B cell (primary cell): Measurements from ENCODE around the gene PAPPA. TPM values are rescaled to one million over a fixed set of nuclear protein-coding genes. Genes with fewer than 3 reads are reported as not detected.

ENCODE experiments used
- ATAC-seq: fragments of 200-7000 bp; cut with Tn5 transposase; one replicate; pipeline ENCODE4 v1.10.0; 2021; ENCODE audit warnings: low read depth, mild to moderate bottlenecking, moderate number of reproducible peaks, moderate library complexity
- CTCF ChIA-PET: fragments of 350-600 bp; sonication (Branson Sonifier 250); formaldehyde crosslinking; loops from one replicate; lab custom pipeline; 2021; ENCODE audit warnings: antibody characterized with exemption, inconsistent platforms; lab: Charles Lee
- POLR2A ChIA-PET: fragments of 350-600 bp; sonication (Branson Sonifier 250); formaldehyde crosslinking; loops from one replicate; lab custom pipeline; 2021; ENCODE audit warnings: antibody characterized with exemption; lab: Charles Lee
- DNase-seq: peaks from one replicate; pipeline ENCODE4 v3.0.0; 2013
- H2AFZ ChIP-seq: 2 replicates; pipeline ENCODE4 v1.6.1; 2012; ENCODE audit warnings: mild to moderate bottlenecking, low read depth, low read length; ENCODE audit not compliant: insufficient read depth, poor library complexity, severe bottlenecking
- H3K27ac ChIP-seq, 2 donors: 1 replicate in 1 of 2; 2 replicates in 1 of 2; pipeline ENCODE4 v1.5.1; 2012 to 2013; ENCODE audit warnings: low read length in 2 of 2, mild to moderate bottlenecking in 2 of 2, moderate library complexity in 1 of 2
- H3K27me3 ChIP-seq, 4 experiments: fragments of 200-600 bp in 1 of 4; sonication (generic) in 1 of 4; replicated peaks in 1 of 4; 1 replicate in 2 of 4; 2 replicates in 2 of 4; pipeline versions ENCODE4 v1.6.1 to v1.7.0; 2013 to 2016; ENCODE audit warnings: low read length in 3 of 4, mild to moderate bottlenecking in 2 of 4, mixed read lengths in 1 of 4, moderate library complexity in 1 of 4; ENCODE audit not compliant: insufficient read depth in 4 of 4, control insufficient read depth in 3 of 4; ENCODE audit errors: control extremely low read depth in 1 of 4
- H3K36me3 ChIP-seq, 2 experiments: replicated peaks in 1 of 2; 1 replicate in 1 of 2; 2 replicates in 1 of 2; pipeline versions ENCODE4 v1.6.1 to v1.7.1; 2013; ENCODE audit warnings: low read length in 1 of 2; ENCODE audit not compliant: insufficient read depth in 2 of 2, control insufficient read depth in 1 of 2; ENCODE audit errors: control extremely low read depth in 1 of 2, extremely low read depth in 1 of 2
- H3K4me1 ChIP-seq, 2 donors: fragments of 200-600 bp in 1 of 2; sonication (generic) in 1 of 2; 1 replicate in 1 of 2; 2 replicates in 1 of 2; pipeline versions ENCODE4 v1.5.1 to v1.6.1; 2013 to 2017; ENCODE audit warnings: low read length in 2 of 2; ENCODE audit not compliant: control insufficient read depth in 2 of 2, insufficient read depth in 2 of 2
- H3K4me2 ChIP-seq: replicated peaks from 2 replicates; pipeline ENCODE3; 2012; ENCODE audit warnings: mild to moderate bottlenecking, low read depth, low read length; ENCODE audit not compliant: poor library complexity, severe bottlenecking
- H3K4me3 ChIP-seq, 5 experiments: fragments of 200-600 bp in 1 of 5; sonication (generic) in 1 of 5; 1 replicate in 3 of 5; 2 replicates in 2 of 5; pipeline versions ENCODE4 v1.5.1 to v1.7.0; 2011 to 2016; ENCODE audit warnings: low read length in 4 of 5, mild to moderate bottlenecking in 4 of 5, low read depth in 2 of 5, control low read depth in 1 of 5, moderate library complexity in 1 of 5; ENCODE audit not compliant: insufficient read depth in 1 of 5; ENCODE audit errors: control extremely low read depth in 1 of 5, extremely low read depth in 1 of 5
- H3K79me2 ChIP-seq: fragments of 200-600 bp; sonication (generic); one replicate; pipeline ENCODE4 v1.6.0; 2016; ENCODE audit warnings: low read length; ENCODE audit not compliant: control insufficient read depth, insufficient read depth
- H3K9ac ChIP-seq: fragments of 200-600 bp; sonication (generic); 2 replicates; pipeline ENCODE4 v1.6.1; 2017; ENCODE audit warnings: mild to moderate bottlenecking, low read length, moderate library complexity
- H3K9me3 ChIP-seq, 3 donors: one replicate each; pipeline versions ENCODE4 v1.6.1 to v1.7.1; 2013; ENCODE audit warnings: low read length in 2 of 3; ENCODE audit not compliant: control insufficient read depth in 2 of 3, insufficient read depth in 1 of 3; ENCODE audit errors: control extremely low read depth in 1 of 3
- H4K20me1 ChIP-seq: 2 replicates; pipeline ENCODE4 v1.6.0; 2012; ENCODE audit warnings: mild to moderate bottlenecking, low read length; ENCODE audit not compliant: insufficient read depth, control insufficient read depth, poor library complexity, severe bottlenecking
- H3K27ac Mint-ChIP-seq: one replicate; pipeline ENCODE4 v1.8.0; 2021; ENCODE audit warnings: mixed read lengths
- H3K27me3 Mint-ChIP-seq: one replicate; pipeline ENCODE4 v1.8.0; 2021; ENCODE audit warnings: mixed read lengths
- H3K4me1 Mint-ChIP-seq: one replicate; pipeline ENCODE4 v1.8.0; 2021; ENCODE audit warnings: mixed read lengths
- H3K4me3 Mint-ChIP-seq: one replicate; pipeline ENCODE4 v1.8.0; 2021; ENCODE audit warnings: mixed read lengths
- H3K9me3 Mint-ChIP-seq: one replicate; pipeline ENCODE4 v1.8.0; 2022; ENCODE audit warnings: mixed read lengths; ENCODE audit not compliant: insufficient read depth
- CTCF ChIP-seq: fragments of 200-600 bp; IDR thresholded peaks from one replicate; pipeline ENCODE4 v1.8.0; 2022; ENCODE audit warnings: antibody characterized with exemption, mild to moderate bottlenecking
- EZH2 ChIP-seq: IDR thresholded peaks from 2 replicates; pipeline ENCODE4 v1.6.1; 2012; ENCODE audit warnings: borderline replicate concordance, low read depth, mild to moderate bottlenecking, moderate library complexity, low read length; ENCODE audit not compliant: insufficient read depth, poor library complexity, severe bottlenecking
- WGBS: methylation state at CpG from one replicate; pipeline ENCODE4 v1.1.5; 2013; ENCODE audit warnings: missing lambda C conversion rate; ENCODE audit not compliant: insufficient coverage; 5-methylcytosine and 5-hydroxymethylcytosine counted together
- intact Hi-C: fragments of 100-400 bp; cut with micrococcal nuclease; formaldehyde crosslinking; loops from one replicate; pipeline ENCODE4 v1.10.0; 2022
- polyA plus RNA-seq: library from polyadenylated mRNA; depleted of rRNA; stranded (reverse); fragments of >200 nt; gene quantifications from 2 replicates; pipeline ENCODE4 v1.2.3, GENCODE V29; 2012
- total RNA-seq, 2 donors: library from RNA; stranded (reverse); fragments of 120-200 nt in 1 of 2; gene quantifications; 1 replicate in 1 of 2; 2 replicates in 1 of 2; pipeline versions ENCODE4 v1.2.3 to v1.2.4, GENCODE V29; 2013 to 2022

Gene PAPPA
- total and polyA plus RNA-seq, 2 donors (not counting 1 experiment from before 2014, with no cell fraction given): not detected

GRCh38 chr9:116251366-116251765, 97.8 kb downstream of the PAPPA start:
- CTCF ChIA-PET: no interaction called here
- ATAC-seq: no peak
- no peak overlapping the region for H3K4me2 ChIP-seq
- H3K9me3 Mint-ChIP-seq: no peaks in the 10 kb centered on the region
- H3K27ac ChIP-seq: no peak overlapping the region
- POLR2A ChIA-PET: no interaction called here
- H3K4me3 ChIP-seq: no peak overlapping the region
- H3K9me3 ChIP-seq: no peaks in the 10 kb centered on the region
- H3K4me3 Mint-ChIP-seq: no peak overlapping the region
- H3K4me1 Mint-ChIP-seq: no peaks in the 10 kb centered on the region
- no peak overlapping the region for H3K27ac Mint-ChIP-seq
- no peak for DNase-seq
- H3K27me3 ChIP-seq: peaks cover 0 to 2% (median 0%) of the 10 kb centered on the region in 4 experiments
- no peaks in the 10 kb centered on the region for H3K4me1 ChIP-seq
- TF ChIP-seq EZH2: no peak
- TF ChIP-seq CTCF: no peak
- H3K27me3 Mint-ChIP-seq: no peaks in the 10 kb centered on the region
- no peak overlapping the region for H2AFZ ChIP-seq
- WGBS: 29% methylated on average over 5 of the region's 5 CpGs
- H3K9ac ChIP-seq: no peak overlapping the region
- H3K79me2 ChIP-seq: no peaks in the 10 kb centered on the region
- H3K36me3 ChIP-seq: no peaks in the 10 kb centered on the region
- no peaks in the 10 kb centered on the region for H4K20me1 ChIP-seq
- intact Hi-C loops: no loop called here

DNA sequence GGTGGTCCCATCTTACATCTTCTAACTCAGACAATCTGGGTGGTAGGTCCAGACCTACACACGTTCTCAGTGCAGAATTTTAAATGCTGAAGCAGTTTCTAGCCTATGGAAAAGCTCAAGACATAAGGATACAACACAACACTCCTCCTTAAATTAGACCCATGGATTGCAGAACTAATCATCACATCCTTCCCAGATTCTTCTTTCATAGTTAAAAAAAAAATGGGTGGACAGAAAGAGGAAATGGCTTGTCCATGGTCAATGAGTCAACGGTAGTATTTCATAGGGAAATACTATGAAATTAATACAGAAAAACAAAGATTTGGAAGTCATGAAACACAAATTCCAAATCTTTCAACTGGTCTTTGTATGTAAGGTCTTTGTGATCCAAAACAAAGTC, 106.9 kb downstream of the PAPPA start:
- H4K20me1 ChIP-seq: no peaks in the 10 kb centered on the region
- ATAC-seq (no peak), DNase-seq (no peak)
- H2AFZ ChIP-seq: no peak overlapping the region
- ChIA-PET CTCF (no interaction called here), POLR2A (no interaction called here)
- no peak overlapping the region for H3K27ac ChIP-seq
- intact Hi-C loops: no loop called here
- WGBS: 57% methylated on average over 1 of the region's 2 CpGs
- Mint-ChIP-seq H3K27me3 (no peaks in the 10 kb centered on the region), H3K9me3 (no peaks in the 10 kb centered on the region), H3K4me3 (no peak overlapping the region), H3K4me1 (no peaks in the 10 kb centered on the region), H3K27ac (no peak overlapping the region)
- no peak overlapping the region for H3K4me2 ChIP-seq
- TF ChIP-seq EZH2: no peak
- TF ChIP-seq CTCF: no peak
- H3K4me1 ChIP-seq: no peaks in the 10 kb centered on the region
- no peak overlapping the region for H3K4me3 ChIP-seq
- H3K79me2 ChIP-seq: no peaks in the 10 kb centered on the region
- H3K36me3 ChIP-seq: no peaks in the 10 kb centered on the region
- H3K9ac ChIP-seq: no peak overlapping the region
- H3K27me3 ChIP-seq: no peaks in the 10 kb centered on the region
- no peaks in the 10 kb centered on the region for H3K9me3 ChIP-seq
